HCT116 (cell line): ENCODE results near the gene PAIP1.

Source experiments
- POLR2A ChIP-seq: IDR thresholded peaks from 2 replicates; pipeline ENCODE4 v1.7.0; 2011; ENCODE audit warnings: borderline replicate concordance; ENCODE audit not compliant: insufficient read depth, insufficient read length; ENCODE audit errors: extremely low read depth
- POLR2AphosphoS5 ChIP-seq: IDR thresholded peaks from 2 replicates; pipeline ENCODE4 v1.6.1; 2011; ENCODE audit warnings: mild to moderate bottlenecking, low read depth, low read length, moderate library complexity
- RAD21 ChIP-seq: IDR thresholded peaks from 2 replicates; pipeline ENCODE4 v1.6.1; 2012; ENCODE audit warnings: low read depth, mild to moderate bottlenecking
- REST ChIP-seq: IDR thresholded peaks from 2 replicates; pipeline ENCODE4 v1.6.1; 2012; ENCODE audit warnings: low read depth
- ZBTB33 ChIP-seq: IDR thresholded peaks from 2 replicates; pipeline ENCODE4 v1.6.1; 2011; ENCODE audit warnings: mild to moderate bottlenecking, low read length, moderate library complexity; ENCODE audit not compliant: insufficient replicate concordance; ENCODE audit errors: extremely low read depth
- ZNF274 ChIP-seq: fragments of 200-500 bp; sonication (Bioruptor generic); IDR thresholded peaks from 2 replicates; pipeline ENCODE4 v1.6.1; 2014; ENCODE audit warnings: mild to moderate bottlenecking, low read depth, low read length, inconsistent platforms
- TF ChIP-seq, protein P1 (sequence below), 3 experiments: fragments of 200-600 bp in 1 of 3; sonication (generic) in 1 of 3; IDR thresholded peaks in 2 of 3; conservative IDR thresholded peaks in 1 of 3; 2 replicates each; pipeline ENCODE4 v1.5.1; 2012 to 2017; ENCODE audit warnings: low read depth in 2 of 3, low read length in 2 of 3, antibody characterized with exemption in 1 of 3, borderline replicate concordance in 1 of 3, control low read depth in 1 of 3, mild to moderate bottlenecking in 1 of 3, mixed read lengths in 1 of 3, mixed run types in 1 of 3, moderate library complexity in 1 of 3; ENCODE audit not compliant: insufficient read depth in 1 of 3

- TF ChIP-seq, protein P1, sequence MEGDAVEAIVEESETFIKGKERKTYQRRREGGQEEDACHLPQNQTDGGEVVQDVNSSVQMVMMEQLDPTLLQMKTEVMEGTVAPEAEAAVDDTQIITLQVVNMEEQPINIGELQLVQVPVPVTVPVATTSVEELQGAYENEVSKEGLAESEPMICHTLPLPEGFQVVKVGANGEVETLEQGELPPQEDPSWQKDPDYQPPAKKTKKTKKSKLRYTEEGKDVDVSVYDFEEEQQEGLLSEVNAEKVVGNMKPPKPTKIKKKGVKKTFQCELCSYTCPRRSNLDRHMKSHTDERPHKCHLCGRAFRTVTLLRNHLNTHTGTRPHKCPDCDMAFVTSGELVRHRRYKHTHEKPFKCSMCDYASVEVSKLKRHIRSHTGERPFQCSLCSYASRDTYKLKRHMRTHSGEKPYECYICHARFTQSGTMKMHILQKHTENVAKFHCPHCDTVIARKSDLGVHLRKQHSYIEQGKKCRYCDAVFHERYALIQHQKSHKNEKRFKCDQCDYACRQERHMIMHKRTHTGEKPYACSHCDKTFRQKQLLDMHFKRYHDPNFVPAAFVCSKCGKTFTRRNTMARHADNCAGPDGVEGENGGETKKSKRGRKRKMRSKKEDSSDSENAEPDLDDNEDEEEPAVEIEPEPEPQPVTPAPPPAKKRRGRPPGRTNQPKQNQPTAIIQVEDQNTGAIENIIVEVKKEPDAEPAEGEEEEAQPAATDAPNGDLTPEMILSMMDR (IDR thresholded peaks at IDR 0.05 in 2 of 3, conservative IDR thresholded peaks at IDR 0.05 in 1 of 3; ENCODE audit: borderline replicate concordance in 1 of 3, insufficient read depth in 1 of 3, low read depth in 2 of 3, low read length in 2 of 3), result no peak
- TF ChIP-seq RAD21, result no peak
- TF ChIP-seq POLR2AphosphoS5, result no peak
- TF ChIP-seq ZBTB33, result no peak
- no peak for TF ChIP-seq REST
- no peak for TF ChIP-seq POLR2A
- no peak for TF ChIP-seq ZNF274
Measured at GRCh38 chr5:43551731-43552130, 5.1 kb downstream of the PAIP1 start.
